Measurements from ENCODE around the gene LCP2. TPM values are rescaled to one million over a fixed set of nuclear protein-coding genes. Genes with fewer than 3 reads are reported as not detected.

The LCP2 gene
- total RNA-seq, 2 donors from 2014 or later: 56.9 to 76.5 TPM

GRCh38 chr5:170312666-170313065, 15.1 kb upstream of the LCP2 start:
- DNase-seq (ENCODE audit: low spot score) (no peak), ATAC-seq (ENCODE audit: insufficient number of reproducible peaks, low FRiP score, low read depth) (no peak)
- H3K36me3 ChIP-seq: no peaks in the 10 kb centered on the region
- TF ChIP-seq, protein P1, sequence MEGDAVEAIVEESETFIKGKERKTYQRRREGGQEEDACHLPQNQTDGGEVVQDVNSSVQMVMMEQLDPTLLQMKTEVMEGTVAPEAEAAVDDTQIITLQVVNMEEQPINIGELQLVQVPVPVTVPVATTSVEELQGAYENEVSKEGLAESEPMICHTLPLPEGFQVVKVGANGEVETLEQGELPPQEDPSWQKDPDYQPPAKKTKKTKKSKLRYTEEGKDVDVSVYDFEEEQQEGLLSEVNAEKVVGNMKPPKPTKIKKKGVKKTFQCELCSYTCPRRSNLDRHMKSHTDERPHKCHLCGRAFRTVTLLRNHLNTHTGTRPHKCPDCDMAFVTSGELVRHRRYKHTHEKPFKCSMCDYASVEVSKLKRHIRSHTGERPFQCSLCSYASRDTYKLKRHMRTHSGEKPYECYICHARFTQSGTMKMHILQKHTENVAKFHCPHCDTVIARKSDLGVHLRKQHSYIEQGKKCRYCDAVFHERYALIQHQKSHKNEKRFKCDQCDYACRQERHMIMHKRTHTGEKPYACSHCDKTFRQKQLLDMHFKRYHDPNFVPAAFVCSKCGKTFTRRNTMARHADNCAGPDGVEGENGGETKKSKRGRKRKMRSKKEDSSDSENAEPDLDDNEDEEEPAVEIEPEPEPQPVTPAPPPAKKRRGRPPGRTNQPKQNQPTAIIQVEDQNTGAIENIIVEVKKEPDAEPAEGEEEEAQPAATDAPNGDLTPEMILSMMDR (IDR thresholded peaks at IDR 0.05): no peak
- peaks cover 18 to 23% of the 10 kb centered on the region in 2 donors for H3K4me1 ChIP-seq (ENCODE audit: control insufficient read depth in 1 of 2, low read depth in 2 of 2)
- H3K27ac ChIP-seq: no peak overlapping the region
- H3K4me3 ChIP-seq: no peak overlapping the region
- no peaks in the 10 kb centered on the region for H3K27me3 ChIP-seq (replicated peaks; ENCODE audit: insufficient read depth)
- no peaks in the 10 kb centered on the region for H3K9me3 ChIP-seq

- TF ChIP-seq, protein P1 (IDR thresholded peaks at IDR 0.05): no peak
- no peak for ATAC-seq (ENCODE audit: insufficient number of reproducible peaks, low FRiP score, low read depth)
- Histone ChIP-seq H3K4me3 (no peak overlapping the region), H3K4me1 (ENCODE audit: control insufficient read depth in 1 of 2, low read depth in 2 of 2) (peaks cover 20 to 28% of the 10 kb centered on the region in 2 donors), H3K36me3 (no peaks in the 10 kb centered on the region), H3K27ac (no peak overlapping the region), H3K27me3 (replicated peaks; ENCODE audit: insufficient read depth) (no peaks in the 10 kb centered on the region), H3K9me3 (no peaks in the 10 kb centered on the region)
- DNase-seq (ENCODE audit: low spot score): no peak
Measured at GRCh38 chr5:170312301-170312595, 14.7 kb upstream of the LCP2 start.

- Histone ChIP-seq H3K9me3 (no peaks in the 10 kb centered on the region), H3K36me3 (no peaks in the 10 kb centered on the region), H3K4me1 (ENCODE audit: control insufficient read depth in 1 of 2, low read depth in 2 of 2) (peaks cover 24 to 33% of the 10 kb centered on the region in 2 donors), H3K27me3 (replicated peaks; ENCODE audit: insufficient read depth) (no peaks in the 10 kb centered on the region), H3K4me3 (no peak overlapping the region), H3K27ac (no peak overlapping the region)
- TF ChIP-seq, protein P1 (IDR thresholded peaks at IDR 0.05): no peak
- DNase-seq (ENCODE audit: low spot score): no peak
- no peak for ATAC-seq (ENCODE audit: insufficient number of reproducible peaks, low FRiP score, low read depth)
Measured at GRCh38 chr5:170311511-170312300, 14.1 kb upstream of the LCP2 start.

DNA sequence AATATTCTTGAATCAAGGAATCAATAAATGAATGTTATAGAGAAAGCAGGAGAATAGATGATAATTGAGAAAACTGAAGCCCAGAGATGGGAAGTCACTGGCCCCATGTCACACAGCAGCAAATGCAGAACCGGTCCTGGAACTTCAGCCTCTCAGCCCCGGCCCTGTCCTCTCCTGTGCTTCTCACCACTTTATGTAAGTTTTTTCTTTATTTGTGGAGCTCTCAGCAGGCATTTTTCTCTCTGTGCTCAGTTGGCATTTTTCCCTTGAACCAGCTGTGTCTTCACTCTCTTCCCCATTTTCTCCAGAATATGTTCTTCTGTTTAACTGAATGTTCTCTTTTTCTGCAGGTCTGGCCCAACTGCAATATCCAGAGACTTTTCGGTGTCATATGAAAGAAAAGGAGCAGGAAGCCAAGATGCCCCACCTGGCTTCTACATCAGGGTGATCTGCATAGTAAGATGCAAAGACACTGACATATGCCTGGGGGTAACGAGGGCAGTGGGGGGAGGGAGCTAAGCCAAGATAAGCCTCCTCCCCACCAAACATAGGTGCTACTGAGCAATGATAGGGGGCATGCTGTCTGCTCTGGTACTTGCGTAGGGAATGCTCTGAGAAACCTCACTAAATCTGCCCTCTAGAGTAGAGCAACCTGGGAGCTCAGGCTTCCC, 12.8 kb upstream of the LCP2 start:
- DNase-seq (ENCODE audit: low spot score) (no peak), ATAC-seq (ENCODE audit: insufficient number of reproducible peaks, low FRiP score, low read depth) (no peak)
- Histone ChIP-seq H3K27me3 (replicated peaks; ENCODE audit: insufficient read depth) (no peaks in the 10 kb centered on the region), H3K9me3 (no peaks in the 10 kb centered on the region), H3K27ac (no peak overlapping the region), H3K4me1 (ENCODE audit: control insufficient read depth in 1 of 2, low read depth in 2 of 2) (peaks cover 22 to 38% of the 10 kb centered on the region in 2 donors), H3K36me3 (no peaks in the 10 kb centered on the region), H3K4me3 (no peak overlapping the region)
- TF ChIP-seq, protein P1 (IDR thresholded peaks at IDR 0.05): no peak

GRCh38 chr5:170308686-170309085, 11.1 kb upstream of the LCP2 start:
- H3K27me3 ChIP-seq (replicated peaks; ENCODE audit: insufficient read depth): no peaks in the 10 kb centered on the region
- DNase-seq (ENCODE audit: low spot score) (no peak), ATAC-seq (ENCODE audit: insufficient number of reproducible peaks, low FRiP score, low read depth) (no peak)
- H3K4me1 ChIP-seq (ENCODE audit: control insufficient read depth in 1 of 2, low read depth in 2 of 2): peaks cover 17 to 28% of the 10 kb centered on the region in 2 donors
- H3K36me3 ChIP-seq: no peaks in the 10 kb centered on the region
- H3K4me3 ChIP-seq: no peak overlapping the region
- TF ChIP-seq, protein P1 (IDR thresholded peaks at IDR 0.05): no peak
- H3K9me3 ChIP-seq: no peaks in the 10 kb centered on the region
- H3K27ac ChIP-seq: peak overlapping the region in 1 of 2 donors; percentile 55

Measured in thoracic aorta (tissue), 2 donors.